OCI-LY3 (cell line): ENCODE measurements around the gene EIF4ENIF1.
A peak's percentile ranks its signal among the peaks of the same experiment; 100 is the strongest.

ENCODE experiments used
- H2AFZ ChIP-seq: fragments of 200-600, 300-600 bp; shearing (Covaris generic); 2 replicates; pipeline ENCODE4 v1.6.0; 2014; ENCODE audit warnings: antibody characterized with exemption, low read depth, low read length
- H3K27ac ChIP-seq: fragments of 200-600, 300-600 bp; sonication (generic); 2 replicates; pipeline ENCODE4 v1.5.1; 2014; ENCODE audit warnings: mild to moderate bottlenecking, low read length, moderate library complexity, mixed read lengths
- H3K27me3 ChIP-seq: fragments of 200-600, 300-600 bp; sonication (generic); 2 replicates; pipeline ENCODE4 v1.6.1; 2014; ENCODE audit warnings: low read depth, low read length, mixed read lengths
- H3K36me3 ChIP-seq: fragments of 200-600, 300-600 bp; sonication (generic); replicated peaks from 2 replicates; pipeline ENCODE3; 2014; ENCODE audit warnings: low read depth, low read length, mixed read lengths
- H3K4me1 ChIP-seq: fragments of 300-600, 200-600 bp; sonication (generic); 2 replicates; pipeline ENCODE4 v1.6.1; 2014; ENCODE audit warnings: low read length, mixed read lengths
- H3K4me2 ChIP-seq: fragments of 200-600, 300-600 bp; sonication (generic); 2 replicates; pipeline ENCODE4 v1.6.1; 2014; ENCODE audit warnings: low read length, mixed read lengths
- H3K4me3 ChIP-seq: fragments of 300-600, 200-600 bp; sonication (generic); 2 replicates; pipeline ENCODE4 v1.5.1; 2014; ENCODE audit warnings: antibody characterized with exemption, mild to moderate bottlenecking, low read length, moderate library complexity
- H3K79me2 ChIP-seq: fragments of 300-600, 200-600 bp; shearing (Covaris generic); 2 replicates; pipeline ENCODE4 v1.6.1; 2014; ENCODE audit warnings: mild to moderate bottlenecking, low read length, mixed read lengths
- H3K9ac ChIP-seq: fragments of 300-600, 200-600 bp; shearing (Covaris generic); 2 replicates; pipeline ENCODE4 v1.6.0; 2014; ENCODE audit warnings: mild to moderate bottlenecking, low read length, moderate library complexity
- H3K9me3 ChIP-seq: fragments of 200-600, 300-600 bp; shearing (Covaris generic); 2 replicates; pipeline ENCODE4 v1.6.1; 2014; ENCODE audit warnings: low read length, mixed read lengths; ENCODE audit not compliant: insufficient read depth
- H4K20me1 ChIP-seq: fragments of 200-600, 300-600 bp; sonication (generic); 2 replicates; pipeline ENCODE4 v1.6.1; 2016; ENCODE audit warnings: low read length, mixed read lengths; ENCODE audit not compliant: insufficient read depth
- CTCF ChIP-seq: fragments of 200-600, 300-600 bp; sonication (generic); IDR thresholded peaks from 2 replicates; pipeline ENCODE4 v1.5.1; 2014; ENCODE audit warnings: antibody characterized with exemption, low read length, low read depth
- EZH2phosphoT487 ChIP-seq: fragments of 200-600 bp; shearing (Covaris generic); IDR thresholded peaks from 2 replicates; pipeline ENCODE4 v1.6.1; 2018; ENCODE audit warnings: antibody characterized with exemption, mixed run types, low read depth

The EIF4ENIF1 gene

GRCh38 chr22:31504282-31504681 lies 14.6 kb upstream of the EIF4ENIF1 start:
- H3K36me3 ChIP-seq = peaks cover 43% of the 10 kb centered on the region
- no peak overlapping the region for H3K9ac ChIP-seq
- no peak overlapping the region for H3K27ac ChIP-seq
- no peak for TF ChIP-seq EZH2phosphoT487
- no peak for TF ChIP-seq CTCF
- no peaks in the 10 kb centered on the region for H3K4me1 ChIP-seq
- H2AFZ ChIP-seq = no peak overlapping the region
- peaks cover 54% of the 10 kb centered on the region for H3K79me2 ChIP-seq
- H4K20me1 ChIP-seq = peaks cover 27% of the 10 kb centered on the region
- no peaks in the 10 kb centered on the region for H3K9me3 ChIP-seq
- H3K27me3 ChIP-seq = no peaks in the 10 kb centered on the region
- H3K4me3 ChIP-seq = no peak overlapping the region
- no peak overlapping the region for H3K4me2 ChIP-seq

- H3K27ac ChIP-seq = no peak overlapping the region
- no peaks in the 10 kb centered on the region for H3K27me3 ChIP-seq
- peaks cover 63% of the 10 kb centered on the region for H3K79me2 ChIP-seq
- peaks cover 35% of the 10 kb centered on the region for H3K36me3 ChIP-seq
- H4K20me1 ChIP-seq = peaks cover 27% of the 10 kb centered on the region
- H2AFZ ChIP-seq = no peak overlapping the region
- H3K9ac ChIP-seq = no peak overlapping the region
- no peaks in the 10 kb centered on the region for H3K4me1 ChIP-seq
- no peak overlapping the region for H3K4me2 ChIP-seq
- no peak overlapping the region for H3K4me3 ChIP-seq
- no peaks in the 10 kb centered on the region for H3K9me3 ChIP-seq
- TF ChIP-seq CTCF (no peak), EZH2phosphoT487 (no peak)
Observed at GRCh38 chr22:31503211-31503964, 13.7 kb upstream of the EIF4ENIF1 start.

- Histone ChIP-seq H3K36me3 (peaks cover 31% of the 10 kb centered on the region), H3K27ac (no peak overlapping the region), H3K79me2 (peaks cover 80% of the 10 kb centered on the region), H3K4me3 (no peak overlapping the region), H2AFZ (no peak overlapping the region), H3K4me2 (no peak overlapping the region), H3K9ac (no peak overlapping the region), H3K27me3 (no peaks in the 10 kb centered on the region), H3K9me3 (peaks cover 6% of the 10 kb centered on the region), H4K20me1 (peaks cover 27% of the 10 kb centered on the region), H3K4me1 (peaks cover 7% of the 10 kb centered on the region; the same call in 1 of the 2 replicates)
- no peak for TF ChIP-seq EZH2phosphoT487
- no peak for TF ChIP-seq CTCF
Observed at GRCh38 chr22:31501738-31502137, 12.1 kb upstream of the EIF4ENIF1 start.

GRCh38 chr22:31497148-31497938 lies 7.7 kb upstream of the EIF4ENIF1 start:
- Histone ChIP-seq H3K4me3 (peak overlapping the region; percentile 85), H3K27me3 (no peaks in the 10 kb centered on the region), H4K20me1 (0 out of 2 replicates have a peak, but pooled peaks cover 8% of the 10 kb centered on the region), H3K4me2 (peak overlapping the region; percentile 80), H2AFZ (0 out of 2 replicates have a peak overlapping the region, but pooled peaks have one; percentile 73), H3K9ac (peak overlapping the region; percentile 89), H3K9me3 (peaks cover 6% of the 10 kb centered on the region), H3K36me3 (peaks cover 19% of the 10 kb centered on the region), H3K79me2 (peaks cover 47% of the 10 kb centered on the region), H3K27ac (peak overlapping the region; percentile 95), H3K4me1 (peaks cover 32% of the 10 kb centered on the region)
- TF ChIP-seq CTCF (no peak), EZH2phosphoT487 (no peak)
